HEK293 (cell line): ENCODE measurements around the gene PDE10A.

Experiments
- KLF1 ChIP-seq: fragments of 450-650 bp; formaldehyde crosslinking; IDR thresholded peaks from 2 replicates; pipeline ENCODE4 v1.5.1; 2016; ENCODE audit warnings: missing biosample characterization, missing genetic modification characterization
- TCF7L2 ChIP-seq: IDR thresholded peaks from 2 replicates; pipeline ENCODE4 v1.6.1; 2011; ENCODE audit warnings: low read depth, mild to moderate bottlenecking, inconsistent platforms, low read length, moderate library complexity, borderline replicate concordance
- ZNF174 ChIP-seq: fragments of 450-650 bp; formaldehyde crosslinking; IDR thresholded peaks from 2 replicates; pipeline ENCODE4 v1.5.0; 2017; ENCODE audit warnings: missing biosample characterization, mild to moderate bottlenecking, missing genetic modification characterization
- TF ChIP-seq, protein P1 (sequence below): fragments of 450-650 bp; formaldehyde crosslinking; IDR thresholded peaks from 2 replicates; pipeline ENCODE4 v1.5.1; 2016; ENCODE audit warnings: missing biosample characterization, missing genetic modification characterization

DNA sequence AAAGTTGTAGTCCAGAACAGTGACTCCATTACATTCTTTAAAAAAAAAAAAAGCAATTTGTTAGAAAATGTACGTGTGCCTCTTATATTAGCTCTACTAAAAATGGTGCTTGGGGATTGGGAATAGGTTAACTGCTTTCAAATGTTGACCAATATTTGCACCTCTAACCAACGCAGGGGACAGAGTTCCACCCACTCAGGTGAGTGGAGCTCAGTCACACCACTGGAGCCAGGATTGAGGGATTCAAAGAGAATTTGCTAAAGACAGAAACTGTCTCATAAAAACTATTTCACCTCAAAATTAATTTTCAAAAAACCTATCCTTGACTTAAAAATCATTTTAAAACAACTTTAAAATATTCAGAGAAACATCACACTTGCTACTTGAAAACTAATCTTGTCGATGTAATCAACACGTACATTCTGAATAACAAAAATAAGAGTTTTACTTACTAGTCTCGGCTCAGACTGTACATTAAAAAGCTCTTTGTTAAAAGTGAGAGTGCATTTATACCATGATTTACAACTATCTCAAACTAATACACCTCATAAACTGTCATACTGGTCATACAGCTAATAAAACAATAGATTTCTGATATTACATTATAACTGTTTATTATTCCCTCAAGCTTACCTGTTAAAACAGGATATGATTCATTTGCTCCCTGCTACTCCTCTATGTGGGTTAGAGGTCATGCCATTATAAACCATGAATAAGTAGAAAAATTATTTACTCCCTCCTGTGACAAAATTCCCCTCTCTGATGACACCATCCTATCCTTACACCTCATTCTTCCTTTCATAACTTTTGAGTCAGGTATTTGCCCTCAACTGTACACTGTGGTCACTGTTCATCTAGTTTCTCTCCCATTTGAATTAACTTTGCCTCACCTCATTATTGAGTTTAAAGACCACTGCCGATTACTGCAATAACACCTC, 88.6 kb downstream of the PDE10A start:
- TF ChIP-seq, protein P1, sequence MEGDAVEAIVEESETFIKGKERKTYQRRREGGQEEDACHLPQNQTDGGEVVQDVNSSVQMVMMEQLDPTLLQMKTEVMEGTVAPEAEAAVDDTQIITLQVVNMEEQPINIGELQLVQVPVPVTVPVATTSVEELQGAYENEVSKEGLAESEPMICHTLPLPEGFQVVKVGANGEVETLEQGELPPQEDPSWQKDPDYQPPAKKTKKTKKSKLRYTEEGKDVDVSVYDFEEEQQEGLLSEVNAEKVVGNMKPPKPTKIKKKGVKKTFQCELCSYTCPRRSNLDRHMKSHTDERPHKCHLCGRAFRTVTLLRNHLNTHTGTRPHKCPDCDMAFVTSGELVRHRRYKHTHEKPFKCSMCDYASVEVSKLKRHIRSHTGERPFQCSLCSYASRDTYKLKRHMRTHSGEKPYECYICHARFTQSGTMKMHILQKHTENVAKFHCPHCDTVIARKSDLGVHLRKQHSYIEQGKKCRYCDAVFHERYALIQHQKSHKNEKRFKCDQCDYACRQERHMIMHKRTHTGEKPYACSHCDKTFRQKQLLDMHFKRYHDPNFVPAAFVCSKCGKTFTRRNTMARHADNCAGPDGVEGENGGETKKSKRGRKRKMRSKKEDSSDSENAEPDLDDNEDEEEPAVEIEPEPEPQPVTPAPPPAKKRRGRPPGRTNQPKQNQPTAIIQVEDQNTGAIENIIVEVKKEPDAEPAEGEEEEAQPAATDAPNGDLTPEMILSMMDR: no peak
- TF ChIP-seq KLF1 (tag by site-specific recombination) (no peak), ZNF174 (tag by site-specific recombination) (no peak), TCF7L2 (no peak)
